D721Med (cell line): ENCODE data around the gene COL4A4.

Experiments used
- DNase-seq: peaks from one replicate; pipeline ENCODE4 v3.0.0; 2011; ENCODE audit warnings: low spot score; ENCODE audit not compliant: insufficient read length
- FAIRE-seq: peaks from 2 replicates; lab custom pipeline; 2011; peaks lifted over from hg19 to GRCh38; lab: Jason Lieb, UNC
- TF ChIP-seq, protein P1 (sequence below): IDR thresholded peaks from 2 replicates; pipeline ENCODE4 v1.5.1; 2012; ENCODE audit warnings: mild to moderate bottlenecking, control low read depth; ENCODE audit not compliant: insufficient read depth; ENCODE audit errors: missing control alignments

COL4A4 gene

DNA sequence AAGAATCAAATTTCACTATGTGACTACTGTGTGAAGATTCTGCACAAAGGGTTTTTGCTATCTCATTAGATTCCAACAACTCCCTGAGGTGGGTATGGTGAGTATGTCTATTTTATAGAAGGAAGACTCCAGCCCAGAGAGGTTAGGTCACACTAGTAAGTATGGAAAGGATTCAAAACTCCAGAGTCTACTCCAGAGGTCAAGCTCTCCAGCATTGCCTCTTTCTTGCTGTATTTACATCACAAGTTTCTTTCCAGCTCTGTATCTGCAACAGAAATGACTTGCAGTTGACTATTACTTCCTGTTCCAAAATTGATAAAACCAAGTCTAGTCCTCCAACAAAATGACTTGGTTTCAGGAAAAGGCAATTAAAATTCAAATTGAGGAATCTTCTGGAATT lies 2.1 kb downstream of the COL4A4 start:
- FAIRE-seq (no peak), DNase-seq (no peak)
- TF ChIP-seq, protein P1, sequence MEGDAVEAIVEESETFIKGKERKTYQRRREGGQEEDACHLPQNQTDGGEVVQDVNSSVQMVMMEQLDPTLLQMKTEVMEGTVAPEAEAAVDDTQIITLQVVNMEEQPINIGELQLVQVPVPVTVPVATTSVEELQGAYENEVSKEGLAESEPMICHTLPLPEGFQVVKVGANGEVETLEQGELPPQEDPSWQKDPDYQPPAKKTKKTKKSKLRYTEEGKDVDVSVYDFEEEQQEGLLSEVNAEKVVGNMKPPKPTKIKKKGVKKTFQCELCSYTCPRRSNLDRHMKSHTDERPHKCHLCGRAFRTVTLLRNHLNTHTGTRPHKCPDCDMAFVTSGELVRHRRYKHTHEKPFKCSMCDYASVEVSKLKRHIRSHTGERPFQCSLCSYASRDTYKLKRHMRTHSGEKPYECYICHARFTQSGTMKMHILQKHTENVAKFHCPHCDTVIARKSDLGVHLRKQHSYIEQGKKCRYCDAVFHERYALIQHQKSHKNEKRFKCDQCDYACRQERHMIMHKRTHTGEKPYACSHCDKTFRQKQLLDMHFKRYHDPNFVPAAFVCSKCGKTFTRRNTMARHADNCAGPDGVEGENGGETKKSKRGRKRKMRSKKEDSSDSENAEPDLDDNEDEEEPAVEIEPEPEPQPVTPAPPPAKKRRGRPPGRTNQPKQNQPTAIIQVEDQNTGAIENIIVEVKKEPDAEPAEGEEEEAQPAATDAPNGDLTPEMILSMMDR, result no peak

DNA sequence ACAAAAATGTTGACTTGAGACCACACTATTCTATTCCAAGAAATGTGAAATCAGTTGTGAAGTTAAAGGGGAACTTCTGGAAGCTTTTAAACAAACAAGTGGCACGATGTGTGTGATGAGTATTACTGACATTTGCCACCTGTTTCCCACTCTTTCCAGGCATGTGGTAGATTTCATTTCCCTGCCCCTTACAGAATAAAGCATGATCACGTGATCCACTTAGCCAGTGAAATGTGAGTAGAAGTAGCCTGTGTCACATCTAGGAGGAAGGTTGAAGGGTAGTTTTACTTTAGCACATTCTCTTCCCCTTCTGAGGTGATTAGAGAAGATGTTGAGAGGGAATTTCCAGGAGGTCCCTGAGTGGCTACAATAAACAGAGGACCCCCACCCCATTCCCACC lies 3.8 kb downstream of the COL4A4 start:
- TF ChIP-seq, protein P1, result no peak
- FAIRE-seq (no peak), DNase-seq (no peak)

DNA sequence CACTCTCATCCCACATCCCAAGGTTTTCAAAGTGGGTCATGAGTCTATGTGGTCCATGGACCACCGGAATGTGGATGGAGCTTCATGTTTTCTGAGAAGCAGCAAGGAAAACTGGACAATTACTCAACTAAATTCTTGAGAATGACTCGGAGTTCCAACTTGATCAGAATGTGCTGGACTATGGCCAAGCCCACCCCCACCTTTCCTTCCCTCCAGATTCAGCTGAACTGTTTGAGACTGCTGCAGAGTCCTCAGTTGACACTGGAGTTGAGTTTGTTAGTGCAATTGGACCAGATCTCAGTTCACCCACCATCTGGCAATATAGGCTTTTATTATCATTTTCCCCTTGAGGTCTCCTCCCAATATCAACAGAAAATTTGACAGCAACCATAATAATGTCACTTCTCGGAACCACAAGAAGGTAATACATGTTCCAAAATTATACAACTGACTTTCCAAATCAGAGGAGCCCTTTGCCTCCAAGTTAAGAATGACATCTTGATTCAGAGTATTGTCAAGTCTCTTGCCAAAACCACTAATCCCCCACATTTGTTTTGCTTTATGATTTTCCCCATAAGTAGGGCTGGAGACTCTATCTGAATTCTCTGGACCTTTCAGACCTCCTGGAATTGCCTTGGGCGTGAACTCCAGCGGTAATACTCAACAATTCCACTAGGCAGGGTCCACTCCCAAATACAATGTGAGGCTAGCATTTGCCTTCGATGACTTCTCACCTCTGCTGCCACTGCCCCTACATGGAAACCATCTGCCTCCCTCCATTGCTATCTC lies 8.8 kb downstream of the COL4A4 start:
- TF ChIP-seq, protein P1, result no peak
- DNase-seq, result no peak
- no peak for FAIRE-seq

DNA sequence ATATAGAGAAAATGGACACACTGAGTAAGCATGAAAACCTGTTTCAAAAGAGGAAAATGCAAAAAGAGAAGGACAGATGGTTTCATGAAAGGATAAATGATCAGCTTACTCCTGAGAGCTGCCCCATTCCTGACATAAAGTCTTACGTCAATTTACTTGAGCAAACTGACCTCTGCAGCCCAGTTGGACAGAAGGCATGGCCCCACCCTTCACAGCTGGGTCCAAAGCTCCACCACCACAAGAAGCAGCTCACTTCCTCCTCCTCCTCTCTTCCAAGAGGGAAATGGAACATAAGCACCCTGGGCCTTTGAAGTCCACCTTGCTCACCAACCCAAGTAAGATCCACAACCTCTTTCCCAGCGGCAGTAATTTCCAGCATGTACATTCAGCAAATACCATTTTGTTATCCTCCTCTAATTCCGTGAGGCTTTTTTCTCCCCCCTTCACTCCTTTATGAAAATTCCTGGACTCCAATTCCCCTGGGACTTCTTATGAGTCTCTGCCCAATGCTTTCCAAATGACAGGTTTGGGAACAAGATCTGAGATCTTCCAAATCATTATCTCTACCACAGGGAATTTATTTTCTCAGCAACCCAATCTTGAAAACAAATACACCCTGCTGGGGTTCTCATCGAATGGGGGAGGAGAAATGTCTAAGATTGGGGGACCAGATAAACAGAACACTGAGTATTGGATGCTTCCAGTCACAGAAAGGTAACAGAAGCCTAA lies 10.1 kb downstream of the COL4A4 start:
- FAIRE-seq, result no peak
- no peak for DNase-seq
- TF ChIP-seq, protein P1, result no peak

DNA sequence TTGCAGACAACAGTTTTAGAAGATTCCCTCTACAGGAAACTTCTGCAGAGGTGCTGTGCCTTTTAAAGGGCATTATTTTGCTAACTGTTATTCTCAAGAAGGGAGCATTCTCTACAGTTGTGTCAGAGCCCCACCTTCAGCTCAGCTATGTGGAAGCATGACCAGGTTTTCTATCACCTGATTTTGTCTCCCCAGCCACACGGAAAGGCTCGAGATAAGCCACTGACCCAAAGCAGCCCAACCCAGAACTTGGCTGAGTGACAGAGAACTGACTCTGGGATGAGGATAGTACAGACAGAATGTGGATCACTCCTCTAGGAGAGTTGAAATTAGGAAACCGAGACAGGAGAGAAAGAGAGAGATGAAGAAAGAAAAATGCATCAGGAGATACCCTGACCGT lies 10.7 kb downstream of the COL4A4 start:
- TF ChIP-seq, protein P1, result no peak
- no peak for DNase-seq
- FAIRE-seq, result no peak

DNA sequence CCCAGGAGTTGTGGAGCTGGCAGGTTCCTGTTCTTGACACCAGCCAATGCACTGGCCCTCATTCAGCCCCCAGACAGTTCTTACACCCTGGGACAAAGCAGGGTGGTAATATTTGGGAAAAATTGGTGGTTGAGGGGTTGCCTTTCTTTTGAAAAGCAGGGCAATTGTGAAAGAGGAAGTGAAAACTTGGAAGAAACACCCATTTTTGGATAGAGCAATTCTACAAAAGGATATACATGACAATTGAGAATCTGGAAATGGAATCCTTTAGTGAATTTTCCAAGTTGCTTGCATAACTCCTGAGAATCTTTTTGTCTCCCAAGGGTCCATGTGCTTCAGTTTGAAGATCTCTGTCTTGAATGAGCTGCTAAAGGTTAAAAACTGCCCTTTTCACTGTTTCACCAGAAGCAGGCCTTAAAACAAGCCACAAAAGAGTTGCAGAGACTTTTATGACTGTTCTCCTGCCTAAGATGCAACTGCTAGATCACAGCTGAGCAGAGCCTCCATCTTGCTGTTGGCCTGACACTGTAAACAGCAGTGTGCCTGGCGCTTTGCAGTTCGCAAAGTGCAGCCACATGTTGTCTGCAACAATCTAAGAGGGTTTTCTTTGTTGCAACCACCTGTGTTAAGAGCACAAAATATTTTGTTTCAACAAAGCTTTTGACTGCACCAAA lies 11.8 kb downstream of the COL4A4 start:
- TF ChIP-seq, protein P1, result no peak
- no peak for FAIRE-seq
- DNase-seq, result no peak
